H1 (cell line): ENCODE measurements around the gene LIMA1. TPM values are rescaled to one million over a fixed set of nuclear protein-coding genes. Genes with fewer than 3 reads are reported as not detected.

ENCODE experiments used
- EGR1 ChIP-seq: IDR thresholded peaks from 2 replicates; pipeline ENCODE4 v1.6.1; 2011; ENCODE audit warnings: low read depth, low read length, borderline replicate concordance
- EP300 ChIP-seq, 2 experiments: IDR thresholded peaks; 1 replicate in 1 of 2; 2 replicates in 1 of 2; pipeline ENCODE4 v1.6.1; 2011 to 2012; ENCODE audit warnings: low read depth in 2 of 2, low read length in 2 of 2, mild to moderate bottlenecking in 2 of 2, borderline replicate concordance in 1 of 2, inconsistent platforms in 1 of 2, moderate library complexity in 1 of 2
- RFX5 ChIP-seq: IDR thresholded peaks from 2 replicates; pipeline ENCODE4 v1.6.1; 2011; ENCODE audit warnings: low read depth, low read length, improper control_type of control experiment, borderline replicate concordance
- polyA plus RNA-seq, 7 experiments: library from polyadenylated mRNA; depleted of rRNA in 3 of 7; stranded (reverse) in 5 of 7; unstranded in 2 of 7; fragments of >200 nt in 5 of 7; fragments of 200-250 nt in 2 of 7; gene quantifications; 1 replicate in 5 of 7; 2 replicates in 1 of 7; 4 replicates in 1 of 7; pipeline versions ENCODE4 v1.2.1 to v1.2.3, GENCODE V29; 2011 to 2013; ENCODE audit warnings: missing spikeins in 2 of 7, mixed read lengths in 2 of 7
- total RNA-seq: library from RNA; stranded (reverse); fragmentation: NEBNext Ultra II Directional; extraction: Animal tissue kit (Norgen Biotek cat#: 25700); gene quantifications from 2 replicates; pipeline ENCODE4 v1.2.1, GENCODE V29; 2021

LIMA1 gene
- total and polyA plus RNA-seq, 2 of the 8 experiments (the other 6 are each of a cell fraction or from before 2014, with no cell fraction given) = 12.7 to 47.6 TPM

DNA sequence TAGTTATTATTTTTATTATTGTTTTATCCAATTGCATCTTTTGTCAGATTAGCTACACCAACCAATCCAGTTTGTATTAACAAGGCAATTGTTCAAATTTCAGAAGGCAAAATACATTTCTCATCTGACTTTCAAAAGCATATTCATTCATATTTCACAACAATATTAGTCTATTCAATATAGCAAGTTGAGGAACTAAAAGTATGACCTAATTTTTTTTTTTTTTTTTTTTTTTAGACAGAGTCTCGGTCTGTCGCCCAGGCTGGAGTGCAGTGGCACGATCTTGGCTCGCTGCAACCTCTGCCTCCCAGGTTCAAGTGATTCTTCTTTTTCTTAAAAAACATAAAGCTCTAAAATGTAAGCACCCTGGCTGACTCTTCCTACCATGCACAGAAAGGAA lies 154.0 kb downstream of the LIMA1 start (continued):
- no peak for TF ChIP-seq EP300 (IDR thresholded peaks at IDR 0.05; ENCODE audit: borderline replicate concordance in 1 of 2, low read depth in 2 of 2, low read length in 2 of 2)
- no peak for TF ChIP-seq RFX5
- no peak for TF ChIP-seq EGR1
